ENCODE data around the gene OPHN1.
"Not testable (repeated sequence)": the region's sequence is repeated elsewhere in the genome, so short reads cannot be mapped to it uniquely, and the experiment has no call there.

The OPHN1 gene

GRCh38 chrX:68354879-68355628 is 78.2 kb downstream of the OPHN1 start:
- DNase-seq, result no peak

GRCh38 chrX:68345025-68345424 is 88.3 kb downstream of the OPHN1 start:
- DNase-seq, result no peak

GRCh38 chrX:68343551-68343950 is 89.7 kb downstream of the OPHN1 start:
- DNase-seq, result no peak

GRCh38 chrX:68332201-68332731 is 101.0 kb downstream of the OPHN1 start:
- DNase-seq, result no peak

- not testable (repeated sequence) for DNase-seq
These were observed 106.5 kb downstream of the OPHN1 start for GRCh38 chrX:68326841-68327240.

GRCh38 chrX:68307769-68308168 is 125.5 kb downstream of the OPHN1 start:
- DNase-seq, result no peak

- no peak for DNase-seq
These were observed 128.7 kb downstream of the OPHN1 start for GRCh38 chrX:68304602-68305001.

GRCh38 chrX:68299898-68300297 is 133.4 kb downstream of the OPHN1 start:
- DNase-seq, result no peak

GRCh38 chrX:68292471-68292870 is 140.8 kb downstream of the OPHN1 start:
- DNase-seq, result no peak

- DNase-seq, result no peak
These were observed 145.2 kb downstream of the OPHN1 start for GRCh38 chrX:68288127-68288526.

- no peak for DNase-seq
These were observed 145.9 kb downstream of the OPHN1 start for GRCh38 chrX:68287419-68287818.

GRCh38 chrX:68286980-68287379 is 146.3 kb downstream of the OPHN1 start:
- no peak for DNase-seq

- no peak for DNase-seq
These were observed 147.2 kb downstream of the OPHN1 start for GRCh38 chrX:68286076-68286475.

- DNase-seq, result no peak
These were observed 148.9 kb downstream of the OPHN1 start for GRCh38 chrX:68284281-68284904.

GRCh38 chrX:68273887-68274286 is 159.4 kb downstream of the OPHN1 start:
- no peak for DNase-seq

GRCh38 chrX:68264793-68265192 is 168.5 kb downstream of the OPHN1 start:
- not testable (repeated sequence) for DNase-seq

- no peak for DNase-seq
These were observed 172.1 kb downstream of the OPHN1 start for GRCh38 chrX:68261060-68261672.

- DNase-seq, result no peak
These were observed 176.3 kb downstream of the OPHN1 start for GRCh38 chrX:68256990-68257389.

GRCh38 chrX:68254738-68255645 is 178.3 kb downstream of the OPHN1 start:
- DNase-seq, result no peak

GRCh38 chrX:68252664-68253063 is 180.6 kb downstream of the OPHN1 start:
- no peak for DNase-seq

- DNase-seq, result no peak
These were observed 183.4 kb downstream of the OPHN1 start for GRCh38 chrX:68249903-68250302.

- no peak for DNase-seq
These were observed 183.9 kb downstream of the OPHN1 start for GRCh38 chrX:68249401-68249831.

GRCh38 chrX:68238568-68238967 is 194.7 kb downstream of the OPHN1 start:
- DNase-seq, result no peak

Measured in NCI-H1105 (cell line).